Heart left ventricle (tissue), 13 donors: ENCODE measurements around the gene PSMB5.

Source experiments
- CTCF ChIP-seq, 12 donors: fragments of 200-600 bp; sonication (generic) in 4 of 12; IDR thresholded peaks; one replicate each; pipeline versions ENCODE4 v1.5.0 to v1.8.0; 2018 to 2022; ENCODE audit warnings: antibody characterized with exemption in 12 of 12, mild to moderate bottlenecking in 5 of 12
- POLR2A ChIP-seq, 2 donors: fragments of 450-650 bp; IDR thresholded peaks; one replicate each; pipeline ENCODE4 v1.6.1; 2017; ENCODE audit warnings: antibody characterized with exemption in 2 of 2, mild to moderate bottlenecking in 2 of 2, moderate library complexity in 2 of 2
- donor health status: ischemic (EF 13 %, LVEDD 7.1; RV severe dilation, severe dysfunction).
- donor health status: DM: no; HTN: yes; CAD: no.
- donor health status: DM: no; HTN: no; CAD: no.
- donor health status: ischemic (EF 25% LVEDD 6.9; RV normal size, moderate dysfunction).
- donor health status: ischemic (EF 25% LVEDD 5.7; RV mildly dilated, moderate dysfunction).
- donor health status: ischemic (EF 35%, LVEDD 5.7; RV mildly dilated, moderate dysfunction).
- donor health status: nonischemic (EF 11% LVEDD 7.7; RV severe dilation, severe dysfunction).
- donor health status: DM: yes; HTN: yes; CAD: no.
- donor health status: PGD.
- donor health status: ischemic (EF 29% LVEDD 5.4; RV normal size, mild dysfunction).
- donor health status: nonischemic (EF 23%, LVEDD 6.1; RV moderate dilation, normal function).

GRCh38 chr14:23066368-23066767 lies 31.7 kb upstream of the PSMB5 start:
- TF ChIP-seq CTCF (IDR thresholded peaks at IDR 0.05) (no peak), POLR2A (IDR thresholded peaks at IDR 0.05) (no peak)
